ENCODE data around the gene DUSP10. TPM values are rescaled to one million over a fixed set of nuclear protein-coding genes. Genes with fewer than 3 reads are reported as not detected.

The DUSP10 gene
- total RNA-seq, 1 donor from 2014 or later: 10.2 TPM

- H3K9me3 Mint-ChIP-seq (ENCODE audit: low read depth): peaks cover 3% of the 10 kb centered on the region
- no peak for TF ChIP-seq CTCF (IDR thresholded peaks at IDR 0.05; ENCODE audit: unreplicated experiment)
- peaks cover 2% of the 10 kb centered on the region for H3K27me3 Mint-ChIP-seq
- no peaks in the 10 kb centered on the region for H3K36me3 Mint-ChIP-seq (ENCODE audit: insufficient read depth)
- no peak for DNase-seq (ENCODE audit: low spot score, unreplicated experiment)
- peaks cover 4% of the 10 kb centered on the region for H3K4me1 Mint-ChIP-seq (ENCODE audit: low read depth)
- H3K4me3 Mint-ChIP-seq (ENCODE audit: low read depth): no peak overlapping the region
- no peak overlapping the region for H3K27ac Mint-ChIP-seq
Measured at GRCh38 chr1:221689138-221689537, 52.8 kb downstream of the DUSP10 start.

GRCh38 chr1:221688488-221688843 lies 53.4 kb downstream of the DUSP10 start:
- Mint-ChIP-seq H3K27me3 (peaks cover 2% of the 10 kb centered on the region), H3K27ac (no peak overlapping the region), H3K36me3 (ENCODE audit: insufficient read depth) (no peaks in the 10 kb centered on the region), H3K9me3 (ENCODE audit: low read depth) (peaks cover under 1% of the 10 kb centered on the region), H3K4me1 (ENCODE audit: low read depth) (peaks cover 4% of the 10 kb centered on the region), H3K4me3 (ENCODE audit: low read depth) (no peak overlapping the region)
- no peak for TF ChIP-seq CTCF (IDR thresholded peaks at IDR 0.05; ENCODE audit: unreplicated experiment)
- no peak for DNase-seq (ENCODE audit: low spot score, unreplicated experiment)

GRCh38 chr1:221687836-221688487 lies 53.9 kb downstream of the DUSP10 start:
- H3K4me3 Mint-ChIP-seq (ENCODE audit: low read depth): no peak overlapping the region
- H3K27ac Mint-ChIP-seq: no peak overlapping the region
- H3K4me1 Mint-ChIP-seq (ENCODE audit: low read depth): peaks cover 4% of the 10 kb centered on the region
- H3K36me3 Mint-ChIP-seq (ENCODE audit: insufficient read depth): no peaks in the 10 kb centered on the region
- no peaks in the 10 kb centered on the region for H3K9me3 Mint-ChIP-seq (ENCODE audit: low read depth)
- TF ChIP-seq CTCF (IDR thresholded peaks at IDR 0.05; ENCODE audit: unreplicated experiment): no peak
- no peak for DNase-seq (ENCODE audit: low spot score, unreplicated experiment)
- peaks cover 2% of the 10 kb centered on the region for H3K27me3 Mint-ChIP-seq

GRCh38 chr1:221683681-221684080 lies 58.2 kb downstream of the DUSP10 start:
- Mint-ChIP-seq H3K27me3 (peaks cover 2% of the 10 kb centered on the region), H3K27ac (no peak overlapping the region), H3K4me3 (ENCODE audit: low read depth) (no peak overlapping the region), H3K9me3 (ENCODE audit: low read depth) (peaks cover 7% of the 10 kb centered on the region), H3K36me3 (ENCODE audit: insufficient read depth) (peaks cover 3% of the 10 kb centered on the region), H3K4me1 (ENCODE audit: low read depth) (peaks cover 2% of the 10 kb centered on the region)
- TF ChIP-seq CTCF (IDR thresholded peaks at IDR 0.05; ENCODE audit: unreplicated experiment): no peak
- DNase-seq (ENCODE audit: low spot score, unreplicated experiment): no peak

- TF ChIP-seq CTCF (IDR thresholded peaks at IDR 0.05; ENCODE audit: unreplicated experiment): no peak
- H3K27ac Mint-ChIP-seq: no peak overlapping the region
Measured at GRCh38 chr1:221680085-221680484, 61.8 kb downstream of the DUSP10 start.

More at GRCh38 chr1:221680085-221680484, 61.8 kb downstream of the DUSP10 start:
- H3K4me1 Mint-ChIP-seq (ENCODE audit: low read depth): peaks cover 10% of the 10 kb centered on the region
- H3K27me3 Mint-ChIP-seq: peaks cover 2% of the 10 kb centered on the region
- H3K4me3 Mint-ChIP-seq (ENCODE audit: low read depth): no peak overlapping the region
- no peak for DNase-seq (ENCODE audit: low spot score, unreplicated experiment)
- peaks cover 7% of the 10 kb centered on the region for H3K9me3 Mint-ChIP-seq (ENCODE audit: low read depth)
- H3K36me3 Mint-ChIP-seq (ENCODE audit: insufficient read depth): peaks cover 3% of the 10 kb centered on the region

Measured in progenitor cell of endocrine pancreas (in vitro differentiated cells).